Activated CD8-positive, alpha-beta T cell treated with anti-CD3 and anti-CD28 coated beads for 36 hours (primary cell): ENCODE measurements around the gene TMEM131. TPM values are rescaled to one million over a fixed set of nuclear protein-coding genes. Genes with fewer than 3 reads are reported as not detected.
"Not testable (repeated sequence)": the region's sequence is repeated elsewhere in the genome, so short reads cannot be mapped to it uniquely, and the experiment has no call there.

Source experiments
- ATAC-seq: fragments of 200-7000 bp; cut with Tn5 transposase; one replicate; pipeline ENCODE4 v1.10.0; 2021; ENCODE audit warnings: mild to moderate bottlenecking, moderate library complexity
- CTCF ChIA-PET: fragments of 350-600 bp; sonication (Branson Sonifier 250); formaldehyde crosslinking; loops from one replicate; lab custom pipeline; 2021; ENCODE audit warnings: antibody characterized with exemption; lab: Charles Lee
- POLR2A ChIA-PET: fragments of 350-600 bp; sonication (Branson Sonifier 250); formaldehyde crosslinking; loops from one replicate; lab custom pipeline; 2021; ENCODE audit warnings: antibody characterized with exemption; lab: Charles Lee
- DNase-seq: peaks from one replicate; pipeline ENCODE4 v3.0.0-alpha.2; 2020
- H3K27ac Mint-ChIP-seq: one replicate; pipeline ENCODE4 v1.8.0; 2021; ENCODE audit warnings: mild to moderate bottlenecking, mixed read lengths
- H3K27me3 Mint-ChIP-seq: one replicate; pipeline ENCODE4 v1.8.0; 2021; ENCODE audit warnings: mixed read lengths
- H3K36me3 Mint-ChIP-seq: one replicate; pipeline ENCODE4 v1.8.0; 2021; ENCODE audit warnings: low read depth, mixed read lengths
- H3K4me1 Mint-ChIP-seq: one replicate; pipeline ENCODE4 v1.8.0; 2021; ENCODE audit warnings: low read depth, mixed read lengths
- H3K4me3 Mint-ChIP-seq: one replicate; pipeline ENCODE4 v1.8.0; 2021; ENCODE audit warnings: mild to moderate bottlenecking, moderate library complexity, mixed read lengths
- H3K9me3 Mint-ChIP-seq: one replicate; pipeline ENCODE4 v1.8.0; 2021; ENCODE audit warnings: mixed read lengths
- CTCF ChIP-seq: fragments of 200-600 bp; IDR thresholded peaks from one replicate; pipeline ENCODE4 v1.8.0; 2022; ENCODE audit warnings: antibody characterized with exemption, mild to moderate bottlenecking
- intact Hi-C: fragments of 100-400 bp; cut with micrococcal nuclease; formaldehyde crosslinking; loops from one replicate; pipeline ENCODE4 v1.10.0; 2022
- total RNA-seq, 2 experiments: library from RNA; stranded (reverse); gene quantifications; one replicate each; pipeline ENCODE4 v1.2.3, GENCODE V29; 2021

Gene TMEM131
- total RNA-seq, 2 experiments from 2014 or later, result 24.2 to 27.4 TPM

- POLR2A ChIA-PET, result no interaction called here
- intact Hi-C loops, result no loop called here
- no peak for DNase-seq
- Mint-ChIP-seq H3K36me3 (peaks cover 38% of the 10 kb centered on the region), H3K27me3 (no peaks in the 10 kb centered on the region), H3K4me3 (no peak overlapping the region), H3K9me3 (no peaks in the 10 kb centered on the region), H3K27ac (no peak overlapping the region), H3K4me1 (peaks cover 29% of the 10 kb centered on the region)
- CTCF ChIA-PET, result no interaction called here
- no peak for ATAC-seq
- no peak for TF ChIP-seq CTCF
Observed at GRCh38 chr2:97907369-97908100, 88.2 kb downstream of the TMEM131 start.

GRCh38 chr2:97906307-97906706 lies 89.4 kb downstream of the TMEM131 start:
- ChIA-PET POLR2A (no interaction called here), CTCF (interaction anchor here (1.2 kb wide), 1 partner anchor 99 kb away, joined by 4 read pairs; no protein-coding TSS in a partner anchor)
- H3K4me1 Mint-ChIP-seq, result peaks cover 17% of the 10 kb centered on the region
- ATAC-seq, result no peak
- no peak for TF ChIP-seq CTCF
- H3K27ac Mint-ChIP-seq, result no peak overlapping the region
- DNase-seq, result no peak
- no peaks in the 10 kb centered on the region for H3K9me3 Mint-ChIP-seq
- peaks cover 38% of the 10 kb centered on the region for H3K36me3 Mint-ChIP-seq
- H3K27me3 Mint-ChIP-seq, result no peaks in the 10 kb centered on the region
- intact Hi-C loops, result no loop called here
- H3K4me3 Mint-ChIP-seq, result no peak overlapping the region

GRCh38 chr2:97905294-97905693 lies 90.5 kb downstream of the TMEM131 start:
- peaks cover 31% of the 10 kb centered on the region for H3K36me3 Mint-ChIP-seq
- intact Hi-C loops, result no loop called here

GRCh38 chr2:97901862-97902261 lies 93.9 kb downstream of the TMEM131 start:
- no peak overlapping the region for H3K4me3 Mint-ChIP-seq
- H3K27ac Mint-ChIP-seq, result no peak overlapping the region
- H3K9me3 Mint-ChIP-seq, result no peaks in the 10 kb centered on the region
- peaks cover 29% of the 10 kb centered on the region for H3K36me3 Mint-ChIP-seq
- DNase-seq (no peak), ATAC-seq (no peak)
- H3K4me1 Mint-ChIP-seq, result peaks cover 5% of the 10 kb centered on the region
- POLR2A ChIA-PET, result no interaction called here
- CTCF ChIA-PET, result no interaction called here
- intact Hi-C loops, result no loop called here
- no peaks in the 10 kb centered on the region for H3K27me3 Mint-ChIP-seq
- no peak for TF ChIP-seq CTCF

More at GRCh38 chr2:97905294-97905693, 90.5 kb downstream of the TMEM131 start:
- Mint-ChIP-seq H3K27me3 (no peaks in the 10 kb centered on the region), H3K4me1 (peaks cover 8% of the 10 kb centered on the region), H3K9me3 (no peaks in the 10 kb centered on the region), H3K4me3 (no peak overlapping the region), H3K27ac (no peak overlapping the region)
- ChIA-PET POLR2A (no interaction called here), CTCF (interaction anchor here (1.2 kb wide), 1 partner anchor 98 kb away, joined by 4 read pairs; no protein-coding TSS in a partner anchor)
- ATAC-seq, result no peak
- TF ChIP-seq CTCF, result no peak
- DNase-seq, result no peak

GRCh38 chr2:97900806-97901205 lies 94.9 kb downstream of the TMEM131 start:
- ChIA-PET CTCF (interaction anchor here (0.6 kb wide), 1 partner anchor 104 kb away, joined by 3 read pairs; no protein-coding TSS in a partner anchor), POLR2A (no interaction called here)
- Mint-ChIP-seq H3K27ac (no peak overlapping the region), H3K9me3 (no peaks in the 10 kb centered on the region), H3K27me3 (no peaks in the 10 kb centered on the region), H3K4me1 (peaks cover 5% of the 10 kb centered on the region), H3K4me3 (no peak overlapping the region), H3K36me3 (peaks cover 28% of the 10 kb centered on the region)
- no peak for TF ChIP-seq CTCF
- intact Hi-C loops, result no loop called here
- DNase-seq (no peak), ATAC-seq (no peak)

- CTCF ChIA-PET, H3K27ac Mint-ChIP-seq, DNase-seq, H3K27me3 Mint-ChIP-seq, ATAC-seq, POLR2A ChIA-PET, H3K4me1 Mint-ChIP-seq, H3K9me3 Mint-ChIP-seq, intact Hi-C loops, H3K4me3 Mint-ChIP-seq: not testable (repeated sequence)
- H3K36me3 Mint-ChIP-seq, result peaks cover 39% of the 10 kb centered on the region
Observed at GRCh38 chr2:97893042-97893441, 102.7 kb downstream of the TMEM131 start.
